HG02588 (cell line): ENCODE data around the gene APOA5.
A peak's percentile ranks its signal among the peaks of the same experiment; 100 is the strongest.
"Not testable (repeated sequence)": the region's sequence is repeated elsewhere in the genome, so short reads cannot be mapped to it uniquely, and the experiment has no call there.

Experiments used
- ATAC-seq: cut with Tn5 transposase; IDR thresholded peaks from one replicate; pipeline ENCODE4 v1.9.1; 2021; ENCODE audit warnings: mild to moderate bottlenecking, moderate library complexity; ENCODE audit not compliant: unreplicated experiment

Gene APOA5

GRCh38 chr11:116791813-116792143 is at the start of gene APOA5:
TSS of gene APOA5 (minus strand) at chr11:116791879. CDS start at chr11:116791860, 19 bp downstream.
- ATAC-seq, result no peak

DNA sequence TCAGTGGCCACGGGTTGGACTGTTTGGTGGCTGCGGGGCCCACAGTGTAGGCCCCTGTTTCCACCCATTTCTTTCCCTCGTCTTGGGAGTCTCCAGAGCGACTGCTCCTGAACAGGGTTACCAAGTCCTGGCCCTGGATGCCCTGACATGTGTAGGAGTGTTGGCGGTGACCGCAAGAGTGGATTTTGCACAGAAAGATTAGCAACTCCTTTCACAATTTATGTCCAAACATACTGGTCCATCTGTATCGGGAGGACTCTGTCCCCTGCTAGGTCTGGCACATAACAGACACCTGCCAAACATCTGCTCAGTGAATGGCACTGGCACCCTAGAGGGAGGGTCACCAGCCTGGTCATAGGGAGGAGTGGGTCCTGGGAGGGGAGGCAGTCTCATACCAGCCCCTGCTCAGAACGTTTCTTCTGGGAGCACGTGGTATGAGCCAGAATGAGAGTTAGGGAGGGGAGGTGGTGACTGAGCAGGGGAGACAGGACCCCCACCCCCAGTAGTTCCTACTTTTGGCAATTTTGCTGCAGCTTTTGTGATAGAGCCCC is 49.1 kb upstream of the APOA5 start:
- no peak for ATAC-seq

DNA sequence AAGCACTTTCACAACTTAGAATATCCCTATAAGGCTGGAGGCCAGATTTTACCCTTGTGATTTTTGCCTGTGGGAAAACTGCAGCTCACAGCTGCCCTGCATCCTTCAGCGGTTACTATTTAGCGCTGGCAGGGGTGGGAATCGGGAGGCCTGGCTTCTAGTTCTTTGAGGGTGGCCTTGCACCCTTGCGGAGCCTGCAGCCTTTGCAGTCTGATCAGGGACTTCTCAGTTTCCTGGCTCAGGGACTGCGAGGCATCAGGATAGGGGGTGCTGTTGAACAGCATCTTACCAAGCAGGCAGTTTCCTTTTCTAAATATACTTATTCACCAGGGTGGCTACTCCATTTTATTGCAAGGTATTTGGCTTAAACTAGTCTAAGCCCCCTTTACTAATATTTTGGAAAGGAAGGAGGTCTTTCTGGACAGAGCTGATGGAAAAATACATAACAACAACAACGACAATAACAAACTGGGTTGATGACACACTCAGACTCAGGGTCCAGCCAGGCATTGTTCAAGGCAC is 48.6 kb upstream of the APOA5 start:
- no peak for ATAC-seq

DNA sequence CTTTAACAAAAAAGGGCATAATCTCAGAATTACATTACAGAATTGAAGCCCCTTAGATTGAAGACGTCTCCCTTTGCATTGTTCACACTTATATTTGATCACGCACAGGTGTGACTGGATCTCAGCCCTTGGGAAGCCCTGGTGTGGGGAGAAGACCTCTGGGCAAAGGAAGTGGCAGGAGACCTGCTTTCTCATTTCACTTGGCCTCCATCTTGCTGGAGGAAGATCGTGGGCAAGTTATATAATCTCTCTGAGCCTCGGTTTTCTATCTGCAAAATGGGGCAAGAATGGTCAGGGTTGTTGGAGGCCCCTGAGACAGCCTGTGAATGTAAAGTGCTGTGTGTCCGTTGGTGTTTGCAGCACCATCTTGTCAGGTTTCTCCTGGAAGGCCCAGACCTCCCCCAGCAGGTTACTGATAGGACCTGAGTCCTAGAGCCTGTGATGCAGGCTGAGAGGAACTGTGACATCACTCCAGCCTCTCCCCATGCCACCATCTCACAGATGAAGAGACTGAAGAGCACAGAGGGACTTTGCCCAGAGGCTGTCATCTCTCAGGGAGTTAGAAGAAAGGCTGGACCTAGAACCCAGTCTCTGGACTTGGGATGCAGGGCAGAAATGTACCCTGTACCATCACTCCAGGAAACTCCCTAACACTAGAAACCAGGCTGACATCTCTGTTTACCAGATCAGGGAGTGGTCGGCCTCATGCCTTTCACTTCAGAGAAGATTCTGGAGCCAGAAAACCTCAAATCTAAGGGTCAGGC is 46.8 kb upstream of the APOA5 start:
- ATAC-seq, result no peak

DNA sequence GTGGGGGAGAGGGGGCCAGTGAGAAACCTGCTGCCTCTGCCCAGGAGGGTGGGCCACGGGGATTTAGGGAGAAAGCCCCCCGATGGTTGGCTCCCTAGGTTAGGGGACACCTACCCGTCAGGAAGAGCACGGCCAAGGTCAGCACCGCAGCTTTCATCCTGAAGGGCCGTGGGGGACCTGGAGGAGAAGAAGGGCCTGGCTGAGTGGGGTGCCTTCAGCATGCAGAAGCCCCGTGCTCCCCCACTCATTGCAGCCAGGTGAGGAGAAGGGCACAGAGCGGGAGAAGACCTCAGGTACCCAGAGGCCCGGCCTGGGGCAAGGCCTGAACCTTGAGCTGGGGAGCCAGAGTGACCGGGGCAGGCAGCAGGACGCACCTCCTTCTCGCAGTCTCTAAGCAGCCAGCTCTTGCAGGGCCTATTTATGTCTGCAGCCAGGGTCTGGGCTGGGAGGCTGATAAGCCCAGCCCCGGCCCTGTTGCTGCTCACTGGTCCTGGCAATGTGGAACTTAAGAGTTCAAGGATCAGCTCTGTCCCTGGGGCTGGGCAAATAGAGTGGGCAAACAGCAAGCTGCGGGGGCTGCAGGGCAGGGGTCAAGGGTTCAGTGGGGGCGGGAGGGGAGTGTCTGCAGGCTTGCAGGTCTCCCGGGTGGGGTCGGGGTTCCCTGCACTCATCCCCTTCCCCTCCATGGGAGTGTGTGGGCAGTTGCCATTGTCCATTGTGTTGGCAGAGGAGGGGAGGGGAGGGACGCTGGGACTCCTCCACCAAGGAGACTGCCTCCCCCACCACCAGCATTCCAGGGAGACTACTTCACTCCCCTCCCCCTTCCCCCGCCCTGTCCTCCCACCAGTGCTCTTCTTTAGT is 45.8 kb upstream of the APOA5 start, which contains the start of gene APOA1:
Gene APOA1, minus strand, starts transcription at position 392 of the 861 bp plus-strand sequence. Its CDS starts 235 bp downstream, at position 157.
- no peak for ATAC-seq

- ATAC-seq, result no peak
Observed at GRCh38 chr11:116836632-116836991, 44.9 kb upstream of the APOA5 start.

- ATAC-seq, result peak; percentile 64
Observed at GRCh38 chr11:116835791-116836631, 44.3 kb upstream of the APOA5 start.

DNA sequence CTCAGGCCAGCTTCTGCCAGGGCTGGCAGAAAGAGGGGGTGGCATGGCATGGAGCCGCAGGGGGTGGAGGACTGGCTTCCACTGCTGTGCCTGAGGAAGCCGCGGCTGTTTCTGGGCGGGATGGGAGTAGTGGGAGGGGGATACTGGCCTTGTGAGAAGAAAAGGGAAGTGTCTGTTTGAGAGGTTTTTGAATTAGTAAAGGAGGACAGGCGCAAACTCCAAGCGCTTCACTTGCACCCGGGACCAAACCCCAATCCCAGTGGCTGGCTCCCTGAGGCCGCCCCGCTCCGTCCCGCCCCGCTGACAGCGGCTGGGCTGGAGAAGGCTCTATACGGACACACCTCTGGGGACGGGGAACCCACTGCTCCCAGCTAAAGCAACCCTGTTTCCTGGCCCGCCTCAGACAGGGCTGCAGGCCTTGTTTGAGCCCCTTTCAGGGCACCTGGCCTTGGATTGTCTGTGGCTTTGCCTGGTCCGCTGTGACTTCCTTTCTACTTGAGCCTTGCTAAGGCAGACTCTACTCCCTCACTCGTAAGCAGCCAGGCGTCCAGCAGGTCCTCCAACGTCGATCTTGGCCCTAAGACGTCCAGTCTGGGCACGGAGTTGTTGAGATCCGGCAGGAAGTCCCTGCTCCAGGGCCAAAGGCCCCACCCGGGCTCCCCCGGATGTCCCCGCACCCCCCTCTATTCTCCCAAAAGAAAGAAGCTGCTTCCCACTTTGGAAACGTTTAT is 43.5 kb upstream of the APOA5 start:
- ATAC-seq, result no peak

- not testable (repeated sequence) for ATAC-seq
Observed at GRCh38 chr11:116834535-116835041, 42.9 kb upstream of the APOA5 start.

DNA sequence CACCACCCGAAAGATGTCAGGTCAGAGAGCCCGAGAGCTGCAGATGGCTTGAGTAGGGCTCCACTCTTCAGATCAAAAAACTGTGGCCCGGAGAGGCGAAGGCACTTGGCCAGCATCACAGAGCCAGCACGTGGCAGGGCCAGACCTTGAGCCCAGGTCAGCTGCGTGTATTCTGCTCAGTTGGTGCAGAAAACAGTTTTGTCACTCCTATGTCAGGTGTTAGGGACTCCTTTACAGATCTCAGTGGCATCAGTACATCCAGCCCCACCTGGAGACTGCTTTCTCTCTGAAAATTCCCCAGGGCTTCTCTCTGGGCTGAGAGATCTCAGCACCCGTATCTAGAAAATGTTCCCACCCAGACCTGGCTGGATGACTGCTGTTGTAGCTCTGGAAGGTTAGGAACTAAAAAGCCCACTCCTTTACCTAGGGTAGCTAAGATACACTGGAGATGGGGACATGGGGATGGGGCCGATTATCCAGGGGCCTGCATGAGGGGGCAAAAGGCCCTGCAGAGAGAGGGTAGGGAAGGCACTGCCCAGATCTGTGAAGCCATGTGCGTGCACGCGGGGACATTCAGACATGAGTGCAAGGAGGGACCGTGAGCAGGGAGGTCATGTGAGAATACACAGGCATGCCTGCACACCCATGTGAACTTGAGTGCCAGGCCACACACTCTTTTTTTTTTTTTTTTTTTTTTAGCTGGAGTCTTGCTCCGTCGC is 42.3 kb upstream of the APOA5 start:
- ATAC-seq, result no peak

DNA sequence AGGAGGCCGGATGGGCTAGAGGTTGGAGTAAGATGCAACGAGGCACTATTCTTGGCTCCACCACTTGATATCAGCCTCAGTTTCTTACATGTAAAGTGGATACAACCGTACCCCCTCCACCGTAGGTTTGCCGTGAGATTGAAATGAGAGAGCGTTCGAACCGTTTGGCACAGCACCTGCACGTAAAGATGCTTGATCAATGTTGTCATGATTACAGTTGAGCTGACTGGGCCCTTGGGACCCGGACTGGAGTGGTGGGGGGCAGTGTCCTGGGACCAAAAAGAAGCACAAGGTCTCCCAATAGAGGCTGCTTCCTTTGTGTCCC is 41.8 kb upstream of the APOA5 start:
- ATAC-seq, result no peak

DNA sequence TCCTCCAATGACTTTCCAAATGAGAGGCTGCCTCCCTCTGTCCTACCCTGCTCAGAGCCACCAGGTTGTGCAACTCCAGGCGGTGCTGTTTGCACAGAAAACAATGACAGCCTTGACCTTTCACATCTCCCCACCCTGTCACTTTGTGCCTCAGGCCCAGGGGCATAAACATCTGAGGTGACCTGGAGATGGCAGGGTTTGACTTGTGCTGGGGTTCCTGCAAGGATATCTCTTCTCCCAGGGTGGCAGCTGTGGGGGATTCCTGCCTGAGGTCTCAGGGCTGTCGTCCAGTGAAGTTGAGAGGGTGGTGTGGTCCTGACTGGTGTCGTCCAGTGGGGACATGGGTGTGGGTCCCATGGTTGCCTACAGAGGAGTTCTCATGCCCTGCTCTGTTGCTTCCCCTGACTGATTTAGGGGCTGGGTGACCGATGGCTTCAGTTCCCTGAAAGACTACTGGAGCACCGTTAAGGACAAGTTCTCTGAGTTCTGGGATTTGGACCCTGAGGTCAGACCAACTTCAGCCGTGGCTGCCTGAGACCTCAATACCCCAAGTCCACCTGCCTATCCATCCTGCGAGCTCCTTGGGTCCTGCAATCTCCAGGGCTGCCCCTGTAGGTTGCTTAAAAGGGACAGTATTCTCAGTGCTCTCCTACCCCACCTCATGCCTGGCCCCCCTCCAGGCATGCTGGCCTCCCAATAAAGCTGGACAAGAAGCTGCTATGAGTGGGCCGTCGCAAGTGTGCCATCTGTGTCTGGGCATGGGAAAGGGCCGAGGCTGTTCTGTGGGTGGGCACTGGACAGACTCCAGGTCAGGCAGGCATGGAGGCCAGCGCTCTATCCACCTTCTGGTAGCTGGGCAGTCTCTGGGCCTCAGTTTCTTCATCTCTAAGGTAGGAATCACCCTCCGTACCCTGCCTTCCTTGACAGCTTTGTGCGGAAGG is 40.9 kb upstream of the APOA5 start:
- ATAC-seq, result no peak

DNA sequence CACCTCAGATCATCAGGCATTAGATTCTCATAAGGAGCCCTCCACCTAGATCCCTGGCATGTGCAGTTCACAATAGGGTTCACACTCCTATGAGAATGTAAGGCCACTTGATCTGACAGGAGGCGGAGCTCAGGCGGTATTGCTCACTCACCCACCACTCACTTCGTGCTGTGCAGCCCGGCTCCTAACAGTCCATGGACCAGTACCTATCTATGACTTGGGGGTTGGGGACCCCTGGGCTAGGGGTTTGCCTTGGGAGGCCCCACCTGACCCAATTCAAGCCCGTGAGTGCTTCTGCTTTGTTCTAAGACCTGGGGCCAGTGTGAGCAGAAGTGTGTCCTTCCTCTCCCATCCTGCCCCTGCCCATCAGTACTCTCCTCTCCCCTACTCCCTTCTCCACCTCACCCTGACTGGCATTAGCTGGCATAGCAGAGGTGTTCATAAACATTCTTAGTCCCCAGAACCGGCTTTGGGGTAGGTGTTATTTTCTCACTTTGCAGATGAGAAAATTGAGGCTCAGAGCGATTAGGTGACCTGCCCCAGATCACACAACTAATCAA is 40.2 kb upstream of the APOA5 start:
- no peak for ATAC-seq

- no peak for ATAC-seq
Observed at GRCh38 chr11:116830184-116830912, 38.7 kb upstream of the APOA5 start.

DNA sequence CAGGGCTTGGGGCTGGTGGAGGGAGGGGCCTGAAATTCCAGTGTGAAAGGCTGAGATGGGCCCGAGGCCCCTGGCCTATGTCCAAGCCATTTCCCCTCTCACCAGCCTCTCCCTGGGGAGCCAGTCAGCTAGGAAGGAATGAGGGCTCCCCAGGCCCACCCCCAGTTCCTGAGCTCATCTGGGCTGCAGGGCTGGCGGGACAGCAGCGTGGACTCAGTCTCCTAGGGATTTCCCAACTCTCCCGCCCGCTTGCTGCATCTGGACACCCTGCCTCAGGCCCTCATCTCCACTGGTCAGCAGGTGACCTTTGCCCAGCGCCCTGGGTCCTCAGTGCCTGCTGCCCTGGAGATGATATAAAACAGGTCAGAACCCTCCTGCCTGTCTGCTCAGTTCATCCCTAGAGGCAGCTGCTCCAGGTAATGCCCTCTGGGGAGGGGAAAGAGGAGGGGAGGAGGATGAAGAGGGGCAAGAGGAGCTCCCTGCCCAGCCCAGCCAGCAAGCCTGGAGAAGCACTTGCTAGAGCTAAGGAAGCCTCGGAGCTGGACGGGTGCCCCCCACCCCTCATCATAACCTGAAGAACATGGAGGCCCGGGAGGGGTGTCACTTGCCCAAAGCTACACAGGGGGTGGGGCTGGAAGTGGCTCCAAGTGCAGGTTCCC is 38.0 kb upstream of the APOA5 start, which contains the start of gene APOC3:
Gene APOC3, plus strand, starts transcription at position 383 of the 659 bp plus-strand sequence. CDS start 676 bp downstream, outside the sequence.
- ATAC-seq, result no peak
